ENCODE data around the gene RPL3.
"Not testable (repeated sequence)": the region's sequence is repeated elsewhere in the genome, so short reads cannot be mapped to it uniquely, and the experiment has no call there.

RPL3 gene

DNA sequence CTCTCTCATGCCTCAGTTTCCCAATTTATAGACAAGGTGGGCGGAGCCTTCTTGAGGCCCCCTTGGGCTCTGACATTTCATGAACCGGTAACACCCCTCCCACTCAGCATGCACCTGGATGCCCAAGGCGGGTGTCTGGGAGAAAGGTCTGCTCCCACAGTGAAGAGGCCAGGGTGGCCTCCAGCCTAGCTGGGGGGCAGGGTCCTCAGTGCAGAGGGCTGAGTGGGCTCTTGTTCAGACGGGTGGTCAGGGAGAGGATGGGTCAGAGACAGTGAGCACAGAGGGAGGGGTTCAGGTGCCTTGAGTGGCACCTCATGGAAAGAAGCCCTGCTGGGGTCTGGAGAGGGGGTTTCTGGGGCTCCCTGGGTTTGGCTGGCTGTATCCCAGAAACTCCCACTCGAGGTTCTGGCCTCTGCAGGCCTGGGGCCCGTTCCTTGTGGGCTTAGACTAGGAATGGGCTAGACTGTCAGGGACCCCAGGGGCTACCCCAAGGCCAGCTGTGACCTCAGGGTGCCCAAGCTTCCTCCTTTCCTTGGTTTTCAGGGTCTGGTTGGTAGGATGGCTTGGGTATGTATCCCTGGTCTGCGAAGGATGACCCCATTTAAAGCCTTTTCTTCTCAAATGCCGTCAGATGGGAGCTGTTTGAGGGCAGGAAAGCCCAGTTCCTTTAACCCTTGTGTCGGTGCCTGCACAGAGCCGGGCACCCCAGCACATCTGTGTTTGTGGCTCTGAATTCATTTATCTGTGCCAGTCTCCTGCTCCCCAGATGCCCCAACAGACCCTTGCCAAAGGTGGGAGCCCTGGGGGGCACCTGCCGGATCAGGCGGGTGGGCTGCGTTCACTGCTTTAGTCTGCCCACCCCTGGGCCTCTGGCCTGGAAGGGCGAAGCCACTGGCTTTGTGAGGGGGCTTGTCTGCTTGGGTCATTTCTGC is 31.6 kb upstream of the RPL3 start:
- DNase-seq, result no peak

GRCh38 chr22:39349967-39350726 is 30.7 kb upstream of the RPL3 start, which contains the start of gene SYNGR1:
Gene SYNGR1, plus strand, starts transcription at chr22:39349991. Its CDS starts 20 bp downstream, at chr22:39350011.
- DNase-seq, result no peak

- peak; percentile 1 for DNase-seq
Measured at GRCh38 chr22:39349506-39349966, 30.1 kb upstream of the RPL3 start.

DNA sequence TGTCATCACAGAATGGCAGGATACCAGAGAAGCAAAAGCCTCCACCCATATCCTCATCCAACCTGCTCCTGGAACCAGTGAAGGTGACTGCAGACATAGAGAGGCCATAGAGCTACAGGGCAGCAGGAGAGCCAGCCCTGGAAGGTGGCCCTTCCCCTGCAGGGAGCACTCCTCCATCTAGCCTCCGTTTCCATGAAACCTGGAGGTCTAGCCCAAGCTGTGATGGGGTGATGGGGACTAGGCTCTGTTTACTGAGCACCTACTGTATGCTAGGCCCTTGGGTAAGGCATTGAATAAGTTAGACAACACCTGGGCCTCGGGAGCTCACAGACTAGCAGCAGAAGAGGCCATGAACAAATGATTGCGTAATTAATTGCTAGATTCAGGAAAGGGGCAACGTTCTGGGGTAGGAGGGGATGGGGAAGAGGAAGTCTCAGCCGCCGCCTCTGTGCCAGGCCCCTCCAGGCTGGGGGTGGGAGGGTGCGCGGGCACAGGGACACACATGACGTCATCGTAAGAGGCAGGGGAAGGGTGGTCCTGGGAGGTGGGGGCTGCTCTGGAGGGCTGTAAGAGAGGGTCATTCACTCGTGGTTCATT is 29.6 kb upstream of the RPL3 start:
- DNase-seq, result no peak

- no peak for DNase-seq
Measured at GRCh38 chr22:39345231-39345630, 25.8 kb upstream of the RPL3 start.

GRCh38 chr22:39344046-39344390 is 24.6 kb upstream of the RPL3 start:
- no peak for DNase-seq

DNA sequence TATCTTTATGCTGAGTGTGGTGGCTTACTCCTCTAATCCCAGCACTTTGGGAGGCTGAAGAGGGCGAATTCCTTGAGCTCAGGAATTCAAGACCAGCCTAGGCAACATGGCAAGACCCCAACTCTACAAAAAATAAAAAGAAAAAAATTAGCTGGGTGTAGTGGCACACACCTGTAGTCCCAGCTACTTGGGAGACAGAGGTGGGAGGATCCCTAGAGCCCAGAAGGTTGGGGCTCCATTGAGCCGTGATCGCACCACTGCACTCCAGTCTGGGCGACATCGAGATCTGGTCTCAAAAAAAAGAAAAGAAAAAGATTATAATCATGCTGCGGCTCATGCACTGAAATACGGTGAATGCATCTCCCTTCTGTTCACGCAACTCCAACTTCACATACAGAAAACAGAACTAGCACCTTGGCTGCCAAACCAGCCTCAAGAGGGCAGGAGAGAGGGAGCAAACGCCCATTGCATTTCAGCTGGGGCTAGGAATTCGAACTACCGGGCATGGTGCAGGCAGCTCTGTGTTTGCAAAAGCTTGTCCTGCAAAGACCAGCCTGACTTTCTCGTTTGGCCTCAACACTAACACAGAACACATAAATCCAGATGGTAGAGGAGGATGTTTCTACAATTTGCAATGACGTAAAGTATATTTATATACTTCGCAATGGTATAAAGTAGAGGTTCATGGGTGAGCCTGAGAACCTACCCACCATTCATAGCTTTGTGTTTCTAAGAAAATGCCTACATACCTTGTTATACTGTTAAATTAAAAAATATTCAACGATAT is 24.0 kb upstream of the RPL3 start:
- peak; percentile 2 for DNase-seq

DNA sequence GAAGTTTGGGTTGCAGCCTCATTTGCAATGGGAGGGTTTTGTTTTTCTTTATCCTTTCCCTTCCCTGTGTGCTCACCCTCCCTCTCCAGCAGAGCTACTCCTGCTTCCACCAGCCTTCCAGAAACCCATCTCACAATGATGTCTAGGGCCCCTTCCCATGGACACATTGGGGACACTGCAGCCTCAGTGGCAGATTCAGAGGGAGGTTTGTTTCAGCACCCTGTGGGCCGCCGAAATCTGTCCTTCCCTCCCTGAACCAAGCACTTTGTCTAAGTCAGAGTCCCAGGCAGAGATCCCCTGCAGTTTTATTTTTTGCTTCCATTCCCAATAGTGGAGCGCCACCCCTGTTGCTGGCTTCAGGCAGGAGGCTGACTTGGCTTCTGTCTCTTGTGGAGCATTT is 21.8 kb upstream of the RPL3 start:
- no peak for DNase-seq

- not testable (repeated sequence) for DNase-seq
Measured at GRCh38 chr22:39339775-39340174, 20.4 kb upstream of the RPL3 start.

DNA sequence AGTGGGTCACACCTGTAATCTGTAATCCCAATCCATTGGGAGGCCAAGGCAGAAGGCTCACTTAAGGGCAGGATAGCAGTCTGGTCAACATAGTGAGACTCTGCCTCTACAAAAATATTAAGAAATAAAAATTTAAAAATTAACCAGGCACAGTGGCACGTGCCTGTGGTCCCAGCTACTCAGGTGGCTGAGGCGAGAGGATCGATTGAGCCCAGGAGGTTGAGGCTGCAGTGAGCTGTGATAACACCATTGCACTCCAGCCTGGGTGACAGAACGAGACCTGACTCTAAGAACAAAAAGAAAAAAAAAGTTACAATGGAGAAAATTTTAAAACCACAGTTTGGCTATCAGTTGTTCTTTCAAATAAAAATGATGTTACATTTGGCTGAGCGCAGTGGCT is 17.0 kb upstream of the RPL3 start:
- no peak for DNase-seq

- DNase-seq, result no peak
Measured at GRCh38 chr22:39332441-39333064, 13.1 kb upstream of the RPL3 start.

- DNase-seq, result not testable (repeated sequence)
Measured at GRCh38 chr22:39330553-39330952, 11.1 kb upstream of the RPL3 start.

DNA sequence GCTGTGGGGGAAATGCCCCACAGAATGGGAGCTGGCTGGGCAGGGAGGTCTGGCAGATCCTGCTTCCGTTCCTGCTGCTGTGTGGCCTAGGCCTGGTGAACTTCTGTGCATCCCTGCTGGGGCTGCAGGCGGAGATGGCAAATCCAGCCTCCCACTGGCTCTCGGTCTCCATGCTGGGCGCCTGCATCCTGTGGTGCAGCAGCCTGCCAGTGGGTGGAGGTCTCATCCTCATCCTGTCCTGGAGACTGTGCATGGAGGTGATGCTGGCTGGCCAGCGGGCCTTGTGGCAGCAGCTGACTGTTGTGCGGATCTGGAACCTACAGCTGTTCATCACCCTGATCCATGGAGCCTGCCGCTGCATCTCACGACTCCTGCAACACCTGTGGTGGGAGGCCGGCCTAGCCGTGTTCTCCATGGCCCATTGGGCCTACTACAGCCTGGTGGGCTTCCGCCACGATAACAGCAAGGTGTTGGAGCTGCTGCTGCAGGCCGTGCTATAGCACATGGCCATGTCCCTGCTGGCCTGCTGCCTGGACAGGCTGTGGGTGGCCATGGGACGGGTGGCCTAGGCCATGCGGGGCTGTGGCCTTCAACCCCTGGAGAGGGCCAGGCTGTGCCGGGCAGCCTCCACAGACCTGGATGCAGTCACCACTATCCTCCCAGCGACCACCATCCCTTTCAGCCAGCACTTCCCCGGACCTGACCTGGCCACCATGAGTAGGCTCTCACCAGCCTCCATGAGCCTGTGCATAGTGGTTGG is 8.8 kb upstream of the RPL3 start:
- DNase-seq, result no peak

DNA sequence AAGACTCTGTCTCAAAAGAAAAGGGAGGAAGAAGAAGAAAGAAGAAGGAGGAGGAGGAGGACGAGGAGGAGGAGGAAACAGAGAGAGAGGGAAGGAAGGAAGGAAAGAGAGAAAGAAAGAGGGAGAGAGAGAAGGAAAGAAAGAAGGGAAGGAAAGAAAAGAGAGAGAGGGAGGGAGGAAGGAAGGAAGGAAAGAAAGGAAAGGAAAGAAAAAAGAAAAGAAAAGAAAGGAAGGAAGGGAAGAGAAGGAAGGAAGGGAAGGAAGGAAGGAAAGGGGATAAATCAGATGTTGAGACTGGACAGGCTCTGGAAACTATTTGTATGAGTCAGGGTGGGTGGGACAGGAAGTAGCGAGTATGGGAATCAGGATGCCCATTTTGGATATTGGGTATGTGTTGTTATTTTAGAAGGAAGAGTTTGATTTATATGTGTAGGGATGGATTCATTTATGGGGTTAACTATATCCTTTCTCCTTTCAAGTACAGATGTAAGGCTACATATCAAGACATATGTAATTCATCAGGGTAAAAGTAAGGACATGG is 6.0 kb upstream of the RPL3 start:
- no peak for DNase-seq

- DNase-seq, result not testable (repeated sequence)
Measured at GRCh38 chr22:39320616-39321029, 1.2 kb upstream of the RPL3 start.

DNA sequence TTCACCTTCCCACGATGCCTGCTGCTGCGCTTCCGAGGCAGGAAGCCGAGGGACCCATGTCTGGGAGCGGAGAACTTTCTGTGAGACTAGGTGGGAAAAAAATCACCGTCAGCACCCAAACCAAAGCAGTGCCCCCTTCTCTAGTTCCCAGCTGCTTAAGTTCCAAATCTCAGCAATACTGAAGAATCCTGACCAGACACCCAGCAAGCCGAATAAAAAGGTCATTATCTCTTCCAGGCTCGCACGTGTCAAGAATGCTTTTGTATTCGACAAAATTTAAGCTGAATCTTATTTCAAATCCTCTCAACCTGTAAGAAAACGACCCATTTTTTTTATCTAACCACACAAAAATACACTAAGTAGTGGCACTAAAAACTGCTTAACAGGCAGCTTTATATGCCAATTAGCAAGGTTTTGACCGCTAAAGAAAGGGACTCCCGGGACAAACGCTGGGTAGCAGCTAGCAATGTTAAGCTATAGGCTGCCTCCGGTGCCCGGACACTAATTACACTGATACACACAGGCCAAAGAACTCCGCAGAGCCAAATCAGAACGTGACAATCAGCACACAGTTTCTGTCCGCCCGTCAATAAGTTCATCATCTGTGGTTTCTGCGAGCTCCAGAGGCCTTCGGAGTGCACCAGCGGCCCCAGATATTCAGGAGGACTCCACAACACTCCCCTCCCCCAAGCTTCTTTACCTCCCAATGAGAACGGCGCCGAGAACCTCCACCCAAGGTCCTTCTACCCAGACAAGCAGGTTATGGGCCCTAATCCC is 728 bp downstream of the RPL3 start:
- DNase-seq, result no peak

DNA sequence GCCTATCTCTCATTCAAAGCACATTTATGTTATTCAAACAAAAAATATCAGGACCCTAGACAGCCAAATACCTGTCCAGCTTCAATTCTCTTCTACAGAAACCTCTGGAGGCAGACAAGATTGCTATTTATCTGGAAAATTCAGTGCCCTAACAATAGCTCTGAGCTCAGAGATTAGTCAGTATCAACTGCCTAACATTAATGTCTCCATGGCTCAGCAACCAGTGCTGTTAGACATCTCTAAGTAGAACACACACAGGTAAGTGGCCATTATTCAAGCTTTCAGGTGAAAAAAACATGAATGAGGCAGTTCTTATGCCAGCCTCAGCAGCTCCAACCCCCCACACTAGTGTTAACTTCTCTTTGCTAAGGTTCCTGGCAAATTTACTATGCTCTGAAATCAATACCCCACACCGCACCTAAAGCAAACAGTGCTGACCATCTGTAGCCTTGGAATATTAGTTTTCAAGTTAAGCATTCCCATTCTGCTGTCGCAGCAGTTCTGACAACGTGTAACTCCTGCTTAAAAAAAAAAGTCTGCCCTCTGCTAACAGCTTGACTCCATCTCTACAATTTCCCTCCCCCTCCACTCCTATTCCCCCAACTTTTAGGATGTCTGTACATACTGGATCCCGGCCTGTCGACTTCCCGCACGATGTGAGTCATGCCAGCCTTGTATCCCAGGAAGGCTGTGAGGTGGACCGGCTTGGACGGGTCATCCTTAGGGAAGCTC is 1.5 kb downstream of the RPL3 start:
- DNase-seq, result no peak

DNA sequence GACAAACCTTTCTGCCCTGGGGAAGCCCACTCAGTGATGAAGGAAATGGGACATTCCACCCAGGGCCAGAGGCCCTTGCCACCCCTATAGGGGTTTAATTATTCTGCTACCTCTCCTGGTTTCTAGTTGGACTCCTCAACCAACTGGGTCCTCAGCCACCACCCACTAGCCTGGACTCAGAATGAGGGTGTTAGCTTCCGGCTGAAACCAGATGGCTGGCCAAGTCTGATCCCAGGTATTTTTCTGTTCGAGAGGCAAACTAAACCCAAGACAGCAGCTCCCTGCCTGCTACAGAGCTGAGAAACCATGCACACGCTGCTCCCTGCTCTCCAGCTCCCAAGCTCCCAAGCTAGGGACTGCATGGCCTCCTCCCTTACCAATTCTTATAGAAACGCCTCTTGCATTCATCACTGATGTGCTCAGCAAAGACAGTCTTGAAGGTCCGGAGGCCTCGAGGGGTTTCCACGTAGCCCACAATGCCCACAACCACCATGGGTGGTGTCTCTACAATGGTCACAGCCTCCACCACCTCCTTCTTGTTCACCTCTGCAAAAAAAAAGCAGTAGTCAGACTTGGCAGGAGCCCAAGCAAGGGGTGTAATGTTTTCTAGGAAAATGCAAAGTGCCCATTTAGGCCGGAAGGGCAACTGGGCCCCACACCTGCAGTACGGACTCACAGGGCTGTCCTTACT is 2.2 kb downstream of the RPL3 start:
- DNase-seq, result no peak
